GM18507 (cell line): ENCODE data around the gene NOSTRIN.

Experiments used
- DNase-seq: peaks from one replicate; pipeline ENCODE4 v3.0.0; 2011; ENCODE audit warnings: low read depth; ENCODE audit not compliant: insufficient read length; ENCODE audit errors: extremely low spot score
- FAIRE-seq: peaks from 2 replicates; lab custom pipeline; 2011; peaks lifted over from hg19 to GRCh38; lab: Jason Lieb, UNC

The NOSTRIN gene

GRCh38 chr2:168912466-168912865 lies 110.0 kb downstream of the NOSTRIN start:
- DNase-seq (no peak), FAIRE-seq (no peak)

GRCh38 chr2:168912901-168913369 lies 110.5 kb downstream of the NOSTRIN start:
- DNase-seq (no peak), FAIRE-seq (no peak)

- no peak for DNase-seq
- FAIRE-seq = no peak
These were observed 111.1 kb downstream of the NOSTRIN start for GRCh38 chr2:168913495-168913894.
